GM13977 (cell line): ENCODE data around the gene GUCY2F.

Experiments used
- DNase-seq: peaks from one replicate; pipeline ENCODE4 v3.0.0; 2012; ENCODE audit warnings: low spot score
- in situ Hi-C: fragments of 300-500 bp; cut with MboI; formaldehyde crosslinking; loops from one replicate; pipeline ENCODE4 v1.12.0; 2022; ENCODE audit warnings: low sequenced_read_pairs, low pct_unique_long_range_greater_than_20kb, mixed read lengths, inconsistent platforms; ENCODE audit not compliant: unreplicated experiment
- TF ChIP-seq, protein P1 (sequence below): IDR thresholded peaks from 2 replicates; pipeline ENCODE4 v1.5.1; 2012; ENCODE audit warnings: mild to moderate bottlenecking, control low read depth; ENCODE audit not compliant: insufficient read depth; ENCODE audit errors: extremely low read depth, missing control alignments

The GUCY2F gene

DNA sequence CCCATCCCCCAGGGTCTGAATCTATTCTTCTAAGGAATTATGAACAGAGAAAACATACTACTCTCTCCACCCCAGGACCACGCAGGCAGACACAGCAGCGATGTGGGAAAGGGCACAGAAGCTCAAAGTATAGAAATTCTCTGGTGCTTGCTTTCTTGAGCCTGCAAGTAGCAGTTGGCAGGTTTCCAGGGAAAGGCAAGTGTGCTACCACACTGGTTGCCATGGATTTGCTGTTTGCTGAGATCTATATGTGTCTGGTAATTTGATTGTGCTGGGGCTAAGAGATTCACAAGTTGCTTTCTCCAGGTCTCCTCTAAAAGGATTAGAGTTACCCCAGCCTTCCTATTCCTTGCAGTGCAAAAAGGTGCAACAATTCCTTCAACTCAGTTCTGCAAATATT, 83.1 kb downstream of the GUCY2F start:
- no peak for DNase-seq
- TF ChIP-seq, protein P1, sequence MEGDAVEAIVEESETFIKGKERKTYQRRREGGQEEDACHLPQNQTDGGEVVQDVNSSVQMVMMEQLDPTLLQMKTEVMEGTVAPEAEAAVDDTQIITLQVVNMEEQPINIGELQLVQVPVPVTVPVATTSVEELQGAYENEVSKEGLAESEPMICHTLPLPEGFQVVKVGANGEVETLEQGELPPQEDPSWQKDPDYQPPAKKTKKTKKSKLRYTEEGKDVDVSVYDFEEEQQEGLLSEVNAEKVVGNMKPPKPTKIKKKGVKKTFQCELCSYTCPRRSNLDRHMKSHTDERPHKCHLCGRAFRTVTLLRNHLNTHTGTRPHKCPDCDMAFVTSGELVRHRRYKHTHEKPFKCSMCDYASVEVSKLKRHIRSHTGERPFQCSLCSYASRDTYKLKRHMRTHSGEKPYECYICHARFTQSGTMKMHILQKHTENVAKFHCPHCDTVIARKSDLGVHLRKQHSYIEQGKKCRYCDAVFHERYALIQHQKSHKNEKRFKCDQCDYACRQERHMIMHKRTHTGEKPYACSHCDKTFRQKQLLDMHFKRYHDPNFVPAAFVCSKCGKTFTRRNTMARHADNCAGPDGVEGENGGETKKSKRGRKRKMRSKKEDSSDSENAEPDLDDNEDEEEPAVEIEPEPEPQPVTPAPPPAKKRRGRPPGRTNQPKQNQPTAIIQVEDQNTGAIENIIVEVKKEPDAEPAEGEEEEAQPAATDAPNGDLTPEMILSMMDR: no peak
- in situ Hi-C loops: no loop called here

DNA sequence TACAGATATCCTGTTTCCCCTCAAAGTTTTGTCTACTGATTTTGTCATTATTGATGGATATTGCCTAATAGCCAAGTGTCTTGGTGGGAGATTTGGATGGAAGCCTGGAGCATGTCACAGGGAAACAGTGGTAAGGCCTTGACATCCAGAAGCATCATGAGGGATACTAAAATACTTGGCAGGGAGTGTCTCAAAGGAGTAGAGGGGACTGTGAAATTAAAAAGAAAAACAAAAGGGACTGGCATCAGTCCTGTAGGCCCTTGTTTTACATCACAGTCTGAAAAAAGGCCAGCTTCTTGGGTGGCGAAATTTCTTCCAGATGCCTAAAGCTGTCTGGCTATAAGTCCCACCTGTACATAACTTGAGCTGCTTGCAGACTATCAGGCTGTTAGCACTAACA, 83.8 kb downstream of the GUCY2F start:
- DNase-seq: no peak
- in situ Hi-C loops: no loop called here
- TF ChIP-seq, protein P1: no peak

DNA sequence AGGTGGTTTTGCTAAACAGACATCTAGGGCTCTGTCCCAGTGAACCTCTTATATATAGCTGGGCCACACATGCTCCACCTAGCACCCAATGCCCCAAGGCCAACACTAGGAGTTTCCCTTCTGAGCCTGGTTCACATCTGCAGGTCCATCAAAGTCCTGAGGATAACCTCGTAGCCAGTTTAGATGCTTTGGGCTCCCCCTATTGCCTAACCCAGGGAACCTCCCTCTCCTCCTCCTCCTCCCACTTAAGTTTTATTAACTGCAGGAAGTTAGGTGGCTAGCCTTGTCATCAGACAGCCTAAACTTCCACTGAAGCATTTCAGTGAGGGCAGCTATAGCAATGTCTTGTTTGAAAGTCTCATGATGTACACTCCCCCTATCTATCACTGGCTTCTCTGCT, 88.0 kb downstream of the GUCY2F start:
- TF ChIP-seq, protein P1: no peak
- DNase-seq: no peak
- in situ Hi-C loops: no loop called here

DNA sequence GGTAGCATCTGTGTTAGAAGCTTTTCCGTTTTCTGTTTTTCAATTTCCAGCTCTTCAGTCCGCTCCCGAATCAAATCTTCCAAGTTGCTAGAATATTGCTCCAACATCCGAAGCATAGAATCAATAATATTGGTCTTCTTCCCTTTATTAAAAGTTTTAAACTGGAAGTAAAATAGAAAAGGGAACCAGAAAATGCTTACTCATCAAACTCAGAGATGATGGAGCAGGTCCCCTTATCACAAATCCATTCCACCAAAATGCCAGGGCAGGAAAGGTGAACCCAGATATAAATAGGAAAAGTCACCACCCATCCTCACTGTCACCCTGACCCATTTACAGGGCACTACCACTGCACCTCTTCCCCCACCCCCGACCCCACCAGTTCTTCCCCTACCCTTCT, 89.0 kb downstream of the GUCY2F start:
- TF ChIP-seq, protein P1: no peak
- DNase-seq: no peak
- in situ Hi-C loops: no loop called here

DNA sequence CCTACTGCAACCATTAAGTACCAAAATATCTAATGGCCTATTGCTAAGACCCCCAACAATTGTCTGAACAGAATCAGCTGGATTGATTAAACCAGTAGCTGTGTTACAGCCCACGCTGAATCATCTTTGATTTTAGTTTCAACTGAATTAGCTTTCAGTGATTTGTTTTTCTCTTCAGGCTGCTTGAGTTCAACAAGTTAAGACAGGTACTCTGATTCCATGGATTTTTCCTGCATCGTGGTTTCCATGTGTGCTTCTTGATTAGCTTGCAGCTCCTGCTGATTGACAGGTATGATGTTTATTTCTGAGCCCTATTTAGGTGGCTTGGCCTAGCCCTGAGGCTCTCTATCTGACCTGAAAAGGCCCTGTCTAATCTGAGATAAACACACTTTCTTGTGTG, 91.3 kb downstream of the GUCY2F start:
- in situ Hi-C loops: no loop called here
- TF ChIP-seq, protein P1: no peak
- no peak for DNase-seq

DNA sequence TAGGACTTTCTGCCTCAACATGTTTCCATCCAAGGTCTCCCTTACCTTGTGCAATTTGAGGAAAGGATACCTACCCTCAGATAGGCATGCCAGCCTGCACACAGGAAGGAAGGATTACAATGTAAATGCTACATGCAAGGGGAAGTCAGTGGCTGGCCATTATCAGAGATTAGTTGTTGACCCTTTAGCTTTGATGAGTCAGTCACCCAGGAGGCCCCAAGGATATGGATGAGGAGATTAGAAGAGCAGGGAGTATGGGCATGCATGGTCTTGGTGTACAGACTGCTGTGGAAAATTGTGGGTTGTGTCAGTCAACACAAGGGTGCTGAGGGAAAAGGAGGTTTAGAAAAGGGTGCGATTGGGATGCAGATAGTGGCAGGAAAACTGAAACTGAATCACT, 92.0 kb downstream of the GUCY2F start:
- in situ Hi-C loops: no loop called here
- DNase-seq: no peak
- TF ChIP-seq, protein P1: no peak

DNA sequence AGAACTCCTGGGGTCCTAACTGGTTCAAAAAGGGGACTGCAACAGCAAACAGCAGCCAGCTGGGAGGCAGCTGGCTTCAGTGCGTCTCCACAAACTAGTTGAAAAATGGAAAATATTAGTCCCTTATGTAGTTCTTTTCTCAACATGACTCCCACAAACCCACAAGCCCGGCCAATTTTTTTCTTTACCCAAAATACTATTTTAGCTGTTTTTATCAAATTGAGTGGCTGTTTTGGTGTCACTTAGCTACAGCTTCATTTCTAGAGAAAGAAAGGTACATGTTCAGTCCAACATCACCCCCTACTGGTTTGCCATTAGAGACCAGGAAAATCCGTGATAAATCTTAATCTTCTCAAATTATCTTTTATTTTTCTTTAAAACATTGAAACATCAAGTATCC, 97.2 kb downstream of the GUCY2F start:
- in situ Hi-C loops: no loop called here
- TF ChIP-seq, protein P1: peak; percentile 52
- no peak for DNase-seq
